Heart left ventricle (tissue), 16 donors: ENCODE results near the gene USP7. TPM values are rescaled to one million over a fixed set of nuclear protein-coding genes. Genes with fewer than 3 reads are reported as not detected.

Experiments used
- ATAC-seq, 4 donors: fragments of 200-7000 bp; cut with Tn5 transposase; one replicate each; pipeline ENCODE4 v1.9.1; 2020 to 2022; ENCODE audit warnings: moderate library complexity in 4 of 4, mild to moderate bottlenecking in 3 of 4, moderate number of reproducible peaks in 1 of 4
- DNase-seq, 5 donors: peaks; one replicate each; pipeline ENCODE4 v3.0.0-alpha.2; 2020
- H3K27ac ChIP-seq, 12 donors: fragments of 200-600 bp; sonication (generic) in 4 of 12; one replicate each; pipeline versions ENCODE4 v1.5.0 to v1.8.0; 2016 to 2022; ENCODE audit warnings: mild to moderate bottlenecking in 2 of 12
- H3K27me3 ChIP-seq, 9 donors: fragments of 200-600 bp; sonication (generic) in 2 of 9; one replicate each; pipeline versions ENCODE4 v1.5.1 to v1.8.0; 2016 to 2022; ENCODE audit warnings: mild to moderate bottlenecking in 3 of 9
- H3K36me3 ChIP-seq, 9 donors: fragments of 200-600 bp; sonication (generic) in 2 of 9; one replicate each; pipeline versions ENCODE4 v1.5.0 to v1.8.0; 2018 to 2022; ENCODE audit warnings: mild to moderate bottlenecking in 2 of 9
- H3K4me1 ChIP-seq, 12 donors: fragments of 200-600 bp; sonication (generic) in 4 of 12; one replicate each; pipeline versions ENCODE4 v1.5.0 to v1.8.0; 2016 to 2022; ENCODE audit warnings: mild to moderate bottlenecking in 3 of 12
- H3K4me3 ChIP-seq, 12 donors: fragments of 200-600 bp; sonication (generic) in 4 of 12; one replicate each; pipeline versions ENCODE4 v1.5.0 to v1.8.0; 2017 to 2022; ENCODE audit warnings: mild to moderate bottlenecking in 9 of 12, moderate library complexity in 4 of 12
- H3K9me3 ChIP-seq, 12 donors: fragments of 200-600 bp; sonication (generic) in 4 of 12; one replicate each; pipeline versions ENCODE4 v1.5.0 to v1.8.0; 2016 to 2022; ENCODE audit warnings: mild to moderate bottlenecking in 1 of 12
- POLR2A ChIP-seq, 2 donors: fragments of 450-650 bp; IDR thresholded peaks; one replicate each; pipeline ENCODE4 v1.6.1; 2017; ENCODE audit warnings: antibody characterized with exemption in 2 of 2, mild to moderate bottlenecking in 2 of 2, moderate library complexity in 2 of 2
- WGBS, 4 donors: extraction: QIAGEN DNeasy Blood & Tissue Kit in 2 of 4; methylation state at CpG; one replicate each; pipeline versions ENCODE4 v1.1.5 to v1.1.7; 2013 to 2018; 5-methylcytosine and 5-hydroxymethylcytosine counted together
- intact Hi-C, 10 donors: fragments of 100-400 bp; cut with DNase I; formaldehyde crosslinking; loops; one replicate each; pipeline versions ENCODE4 v1.11.1 to v1.14.2; 2022
- polyA plus RNA-seq, 2 donors: library from polyadenylated mRNA; stranded (reverse); fragments of 200-250 nt; gene quantifications; one replicate each; pipeline ENCODE4 v1.2.3, GENCODE V29; 2013
- total RNA-seq, 9 donors: library from RNA; depleted of rRNA in 2 of 9; stranded (reverse); fragments of >200 nt in 2 of 9; fragmentation: NEBNext Ultra II Directional in 3 of 9; extraction: Animal tissue kit (Norgen Biotek cat#: 25700) in 3 of 9; gene quantifications; one replicate each; pipeline versions ENCODE4 v1.1.0 to v1.2.4, GENCODE V29; 2016 to 2023
- TF ChIP-seq, protein P1 (sequence below), 12 donors: fragments of 200-600 bp; sonication (generic) in 4 of 12; IDR thresholded peaks; one replicate each; pipeline versions ENCODE4 v1.5.0 to v1.8.0; 2018 to 2022; ENCODE audit warnings: antibody characterized with exemption in 12 of 12, mild to moderate bottlenecking in 5 of 12
- donor health status: ischemic (EF 13 %, LVEDD 7.1; RV severe dilation, severe dysfunction).
- donor health status: healthy with polysubstance abuse.
- donor health status: DM: no; HTN: yes; CAD: no.
- donor health status: DM: no; HTN: no; CAD: no.
- donor health status: ischemic (EF 25% LVEDD 6.9; RV normal size, moderate dysfunction).
- donor health status: ischemic (EF 25% LVEDD 5.7; RV mildly dilated, moderate dysfunction).
- donor health status: healthy.
- donor health status: DM: yes; HTN: yes; CAD: no.
- donor health status: ischemic (EF 35%, LVEDD 5.7; RV mildly dilated, moderate dysfunction).
- donor health status: nonischemic (EF 11% LVEDD 7.7; RV severe dilation, severe dysfunction).
- donor health status: DM: yes; HTN: yes; CAD: no.
- donor health status: PGD.
- donor health status: ischemic (EF 29% LVEDD 5.4; RV normal size, mild dysfunction).
- donor health status: nonischemic (EF 23%, LVEDD 6.1; RV moderate dilation, normal function).

The USP7 gene
- total and polyA plus RNA-seq, 11 donors: 20.3 to 86.5 (median 66.2) TPM

DNA sequence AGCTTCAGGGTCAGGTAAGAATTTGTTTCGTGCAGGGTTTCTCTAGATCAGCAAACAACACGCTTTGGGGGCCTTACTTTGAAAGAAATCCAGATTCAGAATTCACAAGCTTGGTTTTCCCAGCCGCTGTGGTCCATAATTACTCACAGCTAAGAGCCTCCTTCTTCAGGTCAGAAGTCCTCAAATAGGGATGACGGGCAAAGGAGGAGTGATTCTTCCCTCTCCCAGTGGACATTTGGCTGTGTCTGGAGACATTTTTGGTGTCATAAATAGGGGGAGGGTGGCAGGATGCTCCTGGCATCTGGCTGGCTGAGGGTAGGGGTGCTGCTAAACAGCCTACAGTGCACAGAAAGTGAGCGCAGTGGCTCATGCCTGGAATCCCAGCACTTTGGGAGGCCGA lies 48.6 kb upstream of the USP7 start:
- 76 to 90% (median 89%) methylated on average over 5 to 6 of the region's 6 CpGs for WGBS, 4 donors
- Histone ChIP-seq H3K9me3 (peaks cover 0 to 11% (median 6%) of the 10 kb centered on the region in 12 donors), H3K36me3 (no peaks in the 10 kb centered on the region), H3K4me1 (peaks cover 0 to 14% (median 6%) of the 10 kb centered on the region in 12 donors), H3K4me3 (no peak overlapping the region), H3K27me3 (peaks cover 0 to 12% (median 0%) of the 10 kb centered on the region in 9 donors), H3K27ac (no peak overlapping the region)
- intact Hi-C loops: loop anchor here in 2 of 10 donors (5.0 to 10.0 kb wide), 3 partner anchors 120 to 438 kb away; no protein-coding TSS in a partner anchor
- no peak for DNase-seq
- ATAC-seq: no peak
- TF ChIP-seq, protein P1, sequence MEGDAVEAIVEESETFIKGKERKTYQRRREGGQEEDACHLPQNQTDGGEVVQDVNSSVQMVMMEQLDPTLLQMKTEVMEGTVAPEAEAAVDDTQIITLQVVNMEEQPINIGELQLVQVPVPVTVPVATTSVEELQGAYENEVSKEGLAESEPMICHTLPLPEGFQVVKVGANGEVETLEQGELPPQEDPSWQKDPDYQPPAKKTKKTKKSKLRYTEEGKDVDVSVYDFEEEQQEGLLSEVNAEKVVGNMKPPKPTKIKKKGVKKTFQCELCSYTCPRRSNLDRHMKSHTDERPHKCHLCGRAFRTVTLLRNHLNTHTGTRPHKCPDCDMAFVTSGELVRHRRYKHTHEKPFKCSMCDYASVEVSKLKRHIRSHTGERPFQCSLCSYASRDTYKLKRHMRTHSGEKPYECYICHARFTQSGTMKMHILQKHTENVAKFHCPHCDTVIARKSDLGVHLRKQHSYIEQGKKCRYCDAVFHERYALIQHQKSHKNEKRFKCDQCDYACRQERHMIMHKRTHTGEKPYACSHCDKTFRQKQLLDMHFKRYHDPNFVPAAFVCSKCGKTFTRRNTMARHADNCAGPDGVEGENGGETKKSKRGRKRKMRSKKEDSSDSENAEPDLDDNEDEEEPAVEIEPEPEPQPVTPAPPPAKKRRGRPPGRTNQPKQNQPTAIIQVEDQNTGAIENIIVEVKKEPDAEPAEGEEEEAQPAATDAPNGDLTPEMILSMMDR (IDR thresholded peaks at IDR 0.05): no peak
- TF ChIP-seq POLR2A (IDR thresholded peaks at IDR 0.05): no peak

DNA sequence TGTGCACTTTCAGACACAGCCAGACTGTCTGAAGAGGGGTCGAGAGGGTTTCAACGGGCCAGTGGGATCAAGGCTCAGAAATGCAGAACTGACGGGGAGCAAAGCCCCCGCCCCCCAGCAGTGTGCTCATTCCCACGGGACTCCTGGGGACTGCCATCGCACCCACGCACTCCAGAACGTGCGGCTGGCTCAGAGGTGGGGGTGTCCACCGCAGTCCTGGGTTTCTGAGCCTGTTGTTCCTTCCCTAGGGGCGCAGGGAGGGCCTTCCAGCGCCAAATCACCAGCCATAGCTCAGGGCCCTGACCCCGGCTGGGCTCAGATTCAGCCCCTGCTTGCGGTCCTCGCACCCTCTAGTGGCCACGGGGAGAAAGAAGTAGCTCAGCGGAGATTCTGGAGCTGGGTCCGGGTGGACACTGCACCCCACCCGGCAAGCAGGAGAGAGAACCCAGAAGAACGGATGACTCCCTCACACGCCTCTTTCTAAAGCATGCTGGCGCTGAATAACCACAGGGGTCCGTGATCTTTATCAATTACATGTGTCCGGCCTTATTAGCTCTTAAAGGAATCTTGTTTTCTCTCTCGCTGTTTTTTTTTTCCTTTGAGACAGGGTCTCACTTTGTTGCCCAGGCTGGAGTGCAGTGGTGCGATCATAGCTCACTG lies 45.0 kb upstream of the USP7 start:
- peak overlapping the region in 11 of 12 donors; percentile 15 to 51 (median 36) for H3K4me3 ChIP-seq
- H3K9me3 ChIP-seq: peaks cover 0 to under 1% (median 0%) of the 10 kb centered on the region in 12 donors
- H3K27ac ChIP-seq: no peak overlapping the region
- H3K4me1 ChIP-seq: peaks cover 0 to 14% (median 6%) of the 10 kb centered on the region in 12 donors
- H3K27me3 ChIP-seq: peaks cover 0 to 7% (median 0%) of the 10 kb centered on the region in 9 donors
- TF ChIP-seq, protein P1 (IDR thresholded peaks at IDR 0.05): peak; percentile 74 to 90 (median 82)
- no peak for TF ChIP-seq POLR2A (IDR thresholded peaks at IDR 0.05)
- no peaks in the 10 kb centered on the region for H3K36me3 ChIP-seq
- DNase-seq (peak; percentile 71 to 82 (median 77)), ATAC-seq (peak; percentile 80 to 96 (median 93))
- intact Hi-C loops: loop anchor here in 8 of 10 donors (5.0 to 10.0 kb wide), 8 partner anchors 84 to 444 kb away; no protein-coding TSS in a partner anchor
- WGBS, 4 donors: 11 to 13% (median 12%) methylated on average over 21 to 26 of the region's 26 CpGs

DNA sequence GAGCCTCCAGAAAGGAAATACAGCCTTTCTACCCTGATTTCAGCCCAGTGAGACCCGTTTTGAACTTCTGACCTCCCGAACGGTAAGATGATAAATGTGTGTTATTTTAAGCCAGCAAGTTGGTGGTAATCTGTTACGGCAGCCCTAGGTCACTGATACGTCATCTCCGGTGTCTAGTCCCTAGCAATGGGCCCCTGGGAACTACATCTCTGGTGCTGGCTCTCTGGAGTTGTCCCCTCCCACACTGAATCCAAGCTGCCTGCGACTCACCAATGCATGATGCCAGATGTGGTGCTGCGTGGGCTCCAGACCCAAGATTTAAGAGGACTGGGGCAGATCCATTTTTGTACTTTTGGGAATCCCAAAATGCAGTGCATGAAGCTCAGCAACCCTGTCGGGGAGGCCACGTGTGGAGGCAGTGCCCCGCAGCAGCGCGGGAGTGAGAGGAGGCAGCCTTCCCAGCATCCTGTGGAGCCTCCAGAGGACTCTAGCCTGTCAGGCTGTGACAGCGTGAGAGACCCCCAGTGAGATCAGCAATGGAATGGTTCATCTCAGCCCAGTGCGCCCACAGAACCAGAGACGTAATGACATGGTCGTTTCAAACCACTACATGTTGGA lies 43.6 kb upstream of the USP7 start:
- no peaks in the 10 kb centered on the region for H3K36me3 ChIP-seq
- ATAC-seq: no peak
- intact Hi-C loops: loop anchor here in 8 of 10 donors (5.0 to 10.0 kb wide), 8 partner anchors 82 to 442 kb away; no protein-coding TSS in a partner anchor
- no peaks in the 10 kb centered on the region for H3K9me3 ChIP-seq
- H3K4me3 ChIP-seq: no peak overlapping the region
- H3K4me1 ChIP-seq: peaks cover 0 to 8% (median 6%) of the 10 kb centered on the region in 12 donors
- H3K27ac ChIP-seq: no peak overlapping the region
- no peak for TF ChIP-seq POLR2A (IDR thresholded peaks at IDR 0.05)
- TF ChIP-seq, protein P1 (IDR thresholded peaks at IDR 0.05): no peak
- 55 to 62% (median 58%) methylated on average over 16 to 17 of the region's 17 CpGs for WGBS, 4 donors
- H3K27me3 ChIP-seq: peaks cover 0 to under 1% (median 0%) of the 10 kb centered on the region in 9 donors
- DNase-seq: peak in 1 of 5 donors; percentile 42

DNA sequence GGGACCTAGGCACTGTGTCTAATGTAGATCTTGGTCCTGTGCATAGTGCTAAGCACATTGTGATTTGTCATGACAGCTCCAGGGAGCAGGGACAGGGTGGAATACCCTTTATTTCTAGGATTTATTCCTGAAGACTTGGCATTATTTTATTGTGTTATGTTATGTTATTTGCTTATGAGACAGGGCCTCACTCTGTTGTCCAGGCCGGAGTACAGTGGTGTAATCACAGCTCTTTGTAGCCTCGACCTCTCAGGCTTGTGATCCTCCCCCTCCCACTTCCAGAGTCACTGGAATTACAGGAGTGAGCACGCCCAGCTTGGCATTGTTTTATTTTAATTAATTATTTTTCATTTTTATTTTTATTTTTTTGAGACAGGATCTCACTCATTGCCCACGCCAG lies 40.5 kb upstream of the USP7 start:
- no peaks in the 10 kb centered on the region for H3K27me3 ChIP-seq
- no peak for TF ChIP-seq POLR2A (IDR thresholded peaks at IDR 0.05)
- TF ChIP-seq, protein P1 (IDR thresholded peaks at IDR 0.05): no peak
- DNase-seq (no peak), ATAC-seq (no peak)
- no peaks in the 10 kb centered on the region for H3K9me3 ChIP-seq
- no peak overlapping the region for H3K4me3 ChIP-seq
- peaks cover 0 to 8% (median 6%) of the 10 kb centered on the region in 12 donors for H3K4me1 ChIP-seq
- WGBS, 4 donors: 73 to 80% (median 76%) methylated on average over 4 of the region's 4 CpGs
- intact Hi-C loops: loop anchor here in 7 of 10 donors (10.0 kb wide), 5 partner anchors 79 to 439 kb away; no protein-coding TSS in a partner anchor
- no peaks in the 10 kb centered on the region for H3K36me3 ChIP-seq
- no peak overlapping the region for H3K27ac ChIP-seq
